ENCODE measurements around the gene LY9.

DNA sequence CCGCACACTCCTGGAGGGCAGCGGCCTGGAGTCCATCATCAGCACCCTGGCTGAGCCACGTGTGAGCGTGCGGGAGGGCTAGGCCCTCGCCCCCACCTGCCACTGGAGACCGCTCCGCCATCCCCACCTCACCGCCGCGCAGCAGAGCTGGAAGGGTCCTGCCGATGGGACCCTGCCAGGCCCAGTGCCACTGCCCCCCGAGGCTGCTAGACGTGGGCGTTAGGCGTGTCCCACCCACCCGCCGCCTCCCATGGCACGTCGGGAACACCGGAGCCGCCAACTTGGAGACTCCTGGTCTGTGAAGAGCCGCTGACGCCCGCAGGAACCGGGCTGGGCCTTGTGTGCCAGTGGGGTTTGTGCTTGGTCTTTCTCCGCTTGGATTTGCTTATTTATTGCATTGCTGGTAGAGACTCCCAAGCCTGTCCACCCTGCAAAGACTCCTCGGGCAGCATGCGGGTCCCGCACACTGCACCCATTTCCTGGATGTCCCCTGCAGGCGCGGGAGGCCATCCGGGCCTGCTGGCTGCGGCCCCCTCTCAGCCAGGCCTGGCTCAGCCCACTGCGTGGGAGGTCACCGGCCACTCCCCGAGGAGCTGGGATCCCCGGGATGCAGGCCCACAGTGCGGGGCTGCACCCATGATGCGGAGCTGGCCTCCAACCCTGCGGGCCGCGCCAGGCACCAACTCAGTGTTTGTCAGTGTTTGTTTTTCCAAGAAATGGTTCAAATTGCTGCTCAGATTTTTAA, 6.0 kb downstream of the LY9 start:
- no peak for TF ChIP-seq ZNF274 (IDR thresholded peaks at IDR 0.05; ENCODE audit: low read depth, low read length)
- TF ChIP-seq SUZ12 (IDR thresholded peaks at IDR 0.05; ENCODE audit: extremely low read depth, insufficient read depth, insufficient read length), result no peak

Data from NT2/D1 (cell line).